Thoracic aorta (tissue), 2 donors: ENCODE measurements around the gene MOAP1. TPM values are rescaled to one million over a fixed set of nuclear protein-coding genes. Genes with fewer than 3 reads are reported as not detected.
A peak's percentile ranks its signal among the peaks of the same experiment; 100 is the strongest.

Source experiments
- ATAC-seq: fragments of 150-250 bp; one replicate; pipeline ENCODE4 v1.8.0; 2017; ENCODE audit warnings: low read depth; ENCODE audit not compliant: insufficient number of reproducible peaks, low FRiP score
- DNase-seq: peaks from one replicate; pipeline ENCODE4 v3.0.0-alpha.2; 2020; ENCODE audit warnings: low spot score
- H3K27ac ChIP-seq, 2 donors: fragments of 200-600 bp; sonication (generic); 1 replicate in 1 of 2; 2 replicates in 1 of 2; pipeline ENCODE4 v1.5.1; 2016; ENCODE audit warnings: mild to moderate bottlenecking in 2 of 2, moderate library complexity in 2 of 2
- H3K27me3 ChIP-seq: fragments of 200-600 bp; sonication (generic); replicated peaks from 2 replicates; pipeline ENCODE4 v1.6.0; 2016; ENCODE audit warnings: mild to moderate bottlenecking; ENCODE audit not compliant: insufficient read depth
- H3K36me3 ChIP-seq: fragments of 200-600 bp; sonication (generic); one replicate; pipeline ENCODE4 v1.5.1; 2016
- H3K4me1 ChIP-seq, 2 donors: fragments of 200-600 bp; sonication (generic); 1 replicate in 1 of 2; 2 replicates in 1 of 2; pipeline versions ENCODE4 v1.5.1 to v1.6.0; 2016; ENCODE audit warnings: low read depth in 2 of 2, mild to moderate bottlenecking in 1 of 2; ENCODE audit not compliant: control insufficient read depth in 1 of 2
- H3K4me3 ChIP-seq: fragments of 200-600 bp; sonication (generic); 2 replicates; pipeline ENCODE4 v1.5.1; 2016; ENCODE audit warnings: mild to moderate bottlenecking
- H3K9me3 ChIP-seq: fragments of 200-600 bp; sonication (generic); 2 replicates; pipeline ENCODE4 v1.5.1; 2016
- total RNA-seq, 2 donors: library from RNA; depleted of rRNA; stranded (reverse); fragments of >200 nt; gene quantifications; one replicate each; pipeline versions ENCODE4 v1.1.0 to v1.2.3, GENCODE V29; 2016
- TF ChIP-seq, protein P1 (sequence below): fragments of 200-600 bp; sonication (generic); IDR thresholded peaks from one replicate; pipeline ENCODE4 v1.5.1; 2019; ENCODE audit warnings: antibody characterized with exemption

MOAP1 gene
- total RNA-seq, 2 donors from 2014 or later: 26.0 to 28.6 TPM

- DNase-seq (no peak), ATAC-seq (no peak)
- Histone ChIP-seq H3K27me3 (no peaks in the 10 kb centered on the region), H3K4me3 (no peak overlapping the region), H3K27ac (no peak overlapping the region), H3K9me3 (no peaks in the 10 kb centered on the region), H3K4me1 (peaks cover 7 to 21% of the 10 kb centered on the region in 2 donors), H3K36me3 (peaks cover 35% of the 10 kb centered on the region)
- TF ChIP-seq, protein P1, sequence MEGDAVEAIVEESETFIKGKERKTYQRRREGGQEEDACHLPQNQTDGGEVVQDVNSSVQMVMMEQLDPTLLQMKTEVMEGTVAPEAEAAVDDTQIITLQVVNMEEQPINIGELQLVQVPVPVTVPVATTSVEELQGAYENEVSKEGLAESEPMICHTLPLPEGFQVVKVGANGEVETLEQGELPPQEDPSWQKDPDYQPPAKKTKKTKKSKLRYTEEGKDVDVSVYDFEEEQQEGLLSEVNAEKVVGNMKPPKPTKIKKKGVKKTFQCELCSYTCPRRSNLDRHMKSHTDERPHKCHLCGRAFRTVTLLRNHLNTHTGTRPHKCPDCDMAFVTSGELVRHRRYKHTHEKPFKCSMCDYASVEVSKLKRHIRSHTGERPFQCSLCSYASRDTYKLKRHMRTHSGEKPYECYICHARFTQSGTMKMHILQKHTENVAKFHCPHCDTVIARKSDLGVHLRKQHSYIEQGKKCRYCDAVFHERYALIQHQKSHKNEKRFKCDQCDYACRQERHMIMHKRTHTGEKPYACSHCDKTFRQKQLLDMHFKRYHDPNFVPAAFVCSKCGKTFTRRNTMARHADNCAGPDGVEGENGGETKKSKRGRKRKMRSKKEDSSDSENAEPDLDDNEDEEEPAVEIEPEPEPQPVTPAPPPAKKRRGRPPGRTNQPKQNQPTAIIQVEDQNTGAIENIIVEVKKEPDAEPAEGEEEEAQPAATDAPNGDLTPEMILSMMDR: no peak
These were observed 27.7 kb upstream of the MOAP1 start for GRCh38 chr14:93212432-93212831.

DNA sequence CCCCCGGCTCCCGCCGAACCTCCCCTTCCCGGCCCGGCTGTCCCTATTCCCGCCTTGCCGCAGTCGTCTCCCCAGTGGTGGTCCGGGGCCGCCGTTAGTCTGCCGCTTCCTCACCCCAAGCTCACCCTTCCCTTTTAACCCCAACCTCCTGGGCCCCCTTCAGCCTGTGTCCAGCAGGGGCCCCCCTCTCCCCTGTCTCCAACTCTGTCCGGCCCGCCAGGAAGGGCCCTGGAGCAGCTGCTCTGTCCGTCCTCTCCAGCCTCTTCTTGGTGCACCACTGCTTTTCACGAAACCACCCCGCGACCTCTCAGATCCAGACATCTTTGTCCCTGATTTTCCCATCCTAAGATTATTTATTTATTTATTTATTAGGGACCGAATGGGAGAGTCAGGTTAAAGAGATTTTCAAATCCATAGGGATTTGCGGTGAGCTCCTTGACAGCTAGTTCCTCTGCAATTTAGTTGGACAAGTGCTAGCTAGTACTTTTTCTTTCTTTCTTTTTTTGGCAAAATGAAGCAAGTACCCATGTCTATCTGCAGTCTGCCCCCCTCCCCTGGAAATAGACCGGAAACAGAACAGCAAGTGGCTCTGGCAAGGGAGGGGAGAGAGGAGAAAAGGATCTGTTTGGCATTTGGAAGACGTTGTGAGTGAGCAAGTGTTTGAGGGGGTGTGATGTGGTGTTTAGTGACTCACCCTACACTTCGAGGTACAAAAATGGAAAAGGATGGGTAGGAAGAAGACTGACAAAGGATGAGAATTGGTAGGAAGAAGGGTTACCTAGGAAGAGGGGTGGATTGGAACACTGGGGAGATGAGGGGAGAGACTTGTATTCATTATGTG is 23.0 kb upstream of the MOAP1 start:
- TF ChIP-seq, protein P1: no peak
- Histone ChIP-seq H3K36me3 (peaks cover 5% of the 10 kb centered on the region), H3K9me3 (no peaks in the 10 kb centered on the region), H3K4me3 (peak overlapping the region; percentile 96), H3K27ac (peak overlapping the region; percentile 80 to 88), H3K4me1 (peaks cover 9 to 29% of the 10 kb centered on the region in 2 donors), H3K27me3 (no peaks in the 10 kb centered on the region)
- DNase-seq (no peak), ATAC-seq (peak; percentile 57)

GRCh38 chr14:93206793-93207467 is 22.2 kb upstream of the MOAP1 start, which contains the start of the genes GON7 and UBR7:
Gene GON7 (minus strand): TSS chr14:93207065. CDS start chr14:93207037, 28 bp downstream.
Gene UBR7 (plus strand): TSS chr14:93207256. CDS start chr14:93207292, 36 bp downstream.
- Histone ChIP-seq H3K9me3 (no peaks in the 10 kb centered on the region), H3K27ac (peak within 1 kb of the TSS; percentile 88), H3K27me3 (no peaks in the 10 kb centered on the region), H3K4me1 (peaks cover 9 to 29% of the 10 kb centered on the region in 2 donors), H3K4me3 (peak within 1 kb of the TSS; percentile 96), H3K36me3 (peaks cover 5% of the 10 kb centered on the region)
- DNase-seq: peak; percentile 78
- peak; percentile 97 for ATAC-seq
- TF ChIP-seq, protein P1: peak; percentile 18

DNA sequence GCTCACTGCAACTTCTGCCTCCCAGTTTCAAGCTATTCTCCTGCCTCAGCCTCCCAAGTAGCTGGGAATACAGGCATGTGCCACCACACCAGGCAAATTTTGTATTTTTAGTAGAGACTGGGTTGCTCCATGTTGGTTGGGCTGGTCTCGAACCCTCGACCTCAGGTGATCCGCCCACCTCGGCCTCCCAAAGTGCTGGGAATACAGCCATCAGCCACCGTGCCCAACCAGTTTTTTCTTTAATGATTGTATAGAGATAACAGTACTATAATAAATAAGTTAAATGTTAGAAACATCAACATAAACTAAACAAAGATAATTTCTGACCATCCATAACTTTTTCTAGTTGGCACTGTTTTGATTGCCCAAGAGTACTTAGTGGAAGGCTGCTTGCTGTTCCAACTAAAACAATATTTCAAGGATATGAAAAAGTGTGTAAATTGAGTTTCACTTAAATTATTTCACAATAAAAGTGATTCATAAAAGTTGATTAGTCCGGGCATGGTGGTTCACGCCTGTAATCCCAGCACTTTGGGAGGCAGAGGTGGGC is 16.5 kb upstream of the MOAP1 start:
- Histone ChIP-seq H3K4me3 (no peak overlapping the region), H3K36me3 (no peaks in the 10 kb centered on the region), H3K27me3 (no peaks in the 10 kb centered on the region), H3K9me3 (no peaks in the 10 kb centered on the region), H3K27ac (no peak overlapping the region), H3K4me1 (peaks cover 2 to 8% of the 10 kb centered on the region in 2 donors)
- no peak for DNase-seq
- ATAC-seq: no peak
- TF ChIP-seq, protein P1: no peak

DNA sequence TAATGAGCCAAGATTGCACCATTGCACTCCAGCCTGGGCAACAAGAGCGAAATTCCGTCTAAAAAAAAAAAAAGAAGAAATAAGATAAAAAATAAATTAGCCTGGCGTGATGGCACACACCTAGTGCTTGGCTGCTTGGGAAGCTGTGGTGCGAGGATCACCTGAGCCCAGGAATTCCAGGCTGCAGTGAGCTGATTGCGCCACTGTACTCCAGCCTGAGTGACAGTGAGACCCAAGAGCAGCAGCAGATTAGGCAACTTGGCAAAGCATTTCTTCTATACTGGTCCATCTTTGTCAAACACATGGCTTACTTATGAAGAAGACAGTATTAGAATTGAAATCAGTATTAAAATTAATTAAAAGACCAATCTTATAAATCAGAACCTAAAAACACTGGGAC is 15.9 kb upstream of the MOAP1 start:
- ATAC-seq (no peak), DNase-seq (no peak)
- H3K27me3 ChIP-seq: no peaks in the 10 kb centered on the region
- TF ChIP-seq, protein P1: no peak
- H3K27ac ChIP-seq: no peak overlapping the region
- peaks cover 0 to 1% of the 10 kb centered on the region in 2 donors for H3K4me1 ChIP-seq
- H3K36me3 ChIP-seq: no peaks in the 10 kb centered on the region
- no peak overlapping the region for H3K4me3 ChIP-seq
- H3K9me3 ChIP-seq: no peaks in the 10 kb centered on the region
